ENCODE data around the gene PLEKHG5. TPM values are rescaled to one million over a fixed set of nuclear protein-coding genes. Genes with fewer than 3 reads are reported as not detected.
"Not testable (repeated sequence)": the region's sequence is repeated elsewhere in the genome, so short reads cannot be mapped to it uniquely, and the experiment has no call there.

The PLEKHG5 gene
- total RNA-seq, 4 donors from 2014 or later: 5.8 to 12.0 (median 8.4) TPM

GRCh38 chr1:6460301-6461050 is 31.0 kb downstream of the PLEKHG5 start:
- Histone ChIP-seq H3K27me3 (no peaks in the 10 kb centered on the region), H3K9me3 (no peaks in the 10 kb centered on the region), H3K27ac (no peak overlapping the region), H3K4me1 (peaks cover 0 to 8% of the 10 kb centered on the region in 2 donors), H3K4me3 (replicated peaks in 1 of 3) (no peak overlapping the region), H3K36me3 (no peaks in the 10 kb centered on the region)
- TF ChIP-seq POLR2A (IDR thresholded peaks at IDR 0.05) (no peak), CTCF (IDR thresholded peaks at IDR 0.05) (no peak)
- intact Hi-C loops (cut with DNase I): no loop called here
- WGBS, 2 donors: 23 to 33% methylated on average over 26 to 39 of the region's 39 CpGs
- no peak for DNase-seq

GRCh38 chr1:6459850-6460265 is 31.6 kb downstream of the PLEKHG5 start:
- Histone ChIP-seq H3K36me3 (no peaks in the 10 kb centered on the region), H3K27me3 (no peaks in the 10 kb centered on the region), H3K4me1 (peaks cover 0 to 14% of the 10 kb centered on the region in 2 donors), H3K4me3 (replicated peaks in 1 of 3) (no peak overlapping the region), H3K9me3 (no peaks in the 10 kb centered on the region), H3K27ac (no peak overlapping the region)
- intact Hi-C loops (cut with DNase I): no loop called here
- WGBS, 2 donors: 12 to 17% methylated on average over 6 to 14 of the region's 18 CpGs
- TF ChIP-seq POLR2A (IDR thresholded peaks at IDR 0.05): no peak
- no peak for TF ChIP-seq CTCF (IDR thresholded peaks at IDR 0.05)
- DNase-seq: no peak

- Histone ChIP-seq H3K27me3 (no peaks in the 10 kb centered on the region), H3K9me3 (no peaks in the 10 kb centered on the region), H3K36me3 (no peaks in the 10 kb centered on the region), H3K27ac (no peak overlapping the region), H3K4me3 (replicated peaks in 1 of 3) (no peak overlapping the region), H3K4me1 (peaks cover 0 to 14% of the 10 kb centered on the region in 2 donors)
- intact Hi-C loops (cut with DNase I): no loop called here
- no peak for TF ChIP-seq CTCF (IDR thresholded peaks at IDR 0.05)
- TF ChIP-seq POLR2A (IDR thresholded peaks at IDR 0.05): no peak
- DNase-seq: no peak
- WGBS, 2 donors: 78 to 81% methylated on average over 9 to 11 of the region's 11 CpGs
Measured at GRCh38 chr1:6456800-6457466, 34.5 kb downstream of the PLEKHG5 start.

- H3K36me3 ChIP-seq; H3K4me3 ChIP-seq (replicated peaks in 1 of 3); H3K9me3 ChIP-seq; intact Hi-C loops (cut with DNase I); H3K27ac ChIP-seq; H3K27me3 ChIP-seq; DNase-seq: not testable (repeated sequence)
- peaks cover 0 to 14% of the 10 kb centered on the region in 2 donors for H3K4me1 ChIP-seq
- WGBS, 2 donors: 44 to 52% methylated on average over 39 to 44 of the region's 58 CpGs
Measured at GRCh38 chr1:6455752-6456520, 35.5 kb downstream of the PLEKHG5 start.

- Histone ChIP-seq H3K9me3 (no peaks in the 10 kb centered on the region), H3K27ac (no peak overlapping the region), H3K36me3 (no peaks in the 10 kb centered on the region), H3K4me3 (replicated peaks in 1 of 3) (no peak overlapping the region), H3K27me3 (no peaks in the 10 kb centered on the region), H3K4me1 (peaks cover 0 to 6% of the 10 kb centered on the region in 2 donors)
- no peak for TF ChIP-seq POLR2A (IDR thresholded peaks at IDR 0.05)
- TF ChIP-seq CTCF (IDR thresholded peaks at IDR 0.05): no peak
- intact Hi-C loops (cut with DNase I): no loop called here
- no peak for DNase-seq
- WGBS, 2 donors: 13% methylated on average over 8 of the region's 115 CpGs; no CpG with 5 or more reads in 1 of the 2 donors
Measured at GRCh38 chr1:6454856-6455751, 36.4 kb downstream of the PLEKHG5 start.

GRCh38 chr1:6453895-6454855 is 37.3 kb downstream of the PLEKHG5 start:
- H3K4me3 ChIP-seq (replicated peaks in 1 of 3); intact Hi-C loops (cut with DNase I): not testable (repeated sequence)
- WGBS, 2 donors: 6 to 22% methylated on average over 21 to 24 of the region's 85 CpGs

More at GRCh38 chr1:6453895-6454855, 37.3 kb downstream of the PLEKHG5 start:
- not testable (repeated sequence) for H3K27ac ChIP-seq, H3K27me3 ChIP-seq, H3K9me3 ChIP-seq, H3K4me1 ChIP-seq, DNase-seq, H3K36me3 ChIP-seq
